Medulla oblongata (tissue), 1 donor: Measurements from ENCODE around the gene FAM78B.

ENCODE experiments used
- DNase-seq: peaks from one replicate; pipeline ENCODE4 v3.0.0-alpha.2; 2015; ENCODE audit errors: extremely low spot score

The FAM78B gene

GRCh38 chr1:166069390-166069789, 97.4 kb downstream of the FAM78B start:
- no peak for DNase-seq

GRCh38 chr1:166066107-166066506, 100.7 kb downstream of the FAM78B start:
- DNase-seq: no peak

GRCh38 chr1:166064951-166065350, 101.8 kb downstream of the FAM78B start:
- DNase-seq: no peak

- DNase-seq: no peak
Measured at GRCh38 chr1:166064313-166064926, 102.4 kb downstream of the FAM78B start.

GRCh38 chr1:166063701-166064100, 103.1 kb downstream of the FAM78B start:
- no peak for DNase-seq

- no peak for DNase-seq
Measured at GRCh38 chr1:166062421-166063070, 104.3 kb downstream of the FAM78B start.

- no peak for DNase-seq
Measured at GRCh38 chr1:166057650-166058049, 109.2 kb downstream of the FAM78B start.

- no peak for DNase-seq
Measured at GRCh38 chr1:166053395-166053794, 113.4 kb downstream of the FAM78B start.

- DNase-seq: no peak
Measured at GRCh38 chr1:166040202-166040997, 126.4 kb downstream of the FAM78B start.

GRCh38 chr1:166039436-166040201, 127.2 kb downstream of the FAM78B start:
- DNase-seq: no peak

- no peak for DNase-seq
Measured at GRCh38 chr1:166036092-166036491, 130.7 kb downstream of the FAM78B start.

GRCh38 chr1:166032572-166033371, 134.0 kb downstream of the FAM78B start:
- DNase-seq: no peak

GRCh38 chr1:166031932-166032571, 134.7 kb downstream of the FAM78B start:
- DNase-seq: no peak

GRCh38 chr1:166029196-166029945, 137.4 kb downstream of the FAM78B start:
- DNase-seq: no peak

GRCh38 chr1:166026555-166026954, 140.2 kb downstream of the FAM78B start:
- DNase-seq: no peak

- DNase-seq: no peak
Measured at GRCh38 chr1:166026143-166026542, 140.7 kb downstream of the FAM78B start.

- no peak for DNase-seq
Measured at GRCh38 chr1:166020210-166020609, 146.6 kb downstream of the FAM78B start.
